Measurements from ENCODE around the gene AARS1. TPM values are rescaled to one million over a fixed set of nuclear protein-coding genes. Genes with fewer than 3 reads are reported as not detected.
A peak's percentile ranks its signal among the peaks of the same experiment; 100 is the strongest.
"Not testable (repeated sequence)": the region's sequence is repeated elsewhere in the genome, so short reads cannot be mapped to it uniquely, and the experiment has no call there.

Gene AARS1
- polyA plus RNA-seq = 37.6 TPM

DNA sequence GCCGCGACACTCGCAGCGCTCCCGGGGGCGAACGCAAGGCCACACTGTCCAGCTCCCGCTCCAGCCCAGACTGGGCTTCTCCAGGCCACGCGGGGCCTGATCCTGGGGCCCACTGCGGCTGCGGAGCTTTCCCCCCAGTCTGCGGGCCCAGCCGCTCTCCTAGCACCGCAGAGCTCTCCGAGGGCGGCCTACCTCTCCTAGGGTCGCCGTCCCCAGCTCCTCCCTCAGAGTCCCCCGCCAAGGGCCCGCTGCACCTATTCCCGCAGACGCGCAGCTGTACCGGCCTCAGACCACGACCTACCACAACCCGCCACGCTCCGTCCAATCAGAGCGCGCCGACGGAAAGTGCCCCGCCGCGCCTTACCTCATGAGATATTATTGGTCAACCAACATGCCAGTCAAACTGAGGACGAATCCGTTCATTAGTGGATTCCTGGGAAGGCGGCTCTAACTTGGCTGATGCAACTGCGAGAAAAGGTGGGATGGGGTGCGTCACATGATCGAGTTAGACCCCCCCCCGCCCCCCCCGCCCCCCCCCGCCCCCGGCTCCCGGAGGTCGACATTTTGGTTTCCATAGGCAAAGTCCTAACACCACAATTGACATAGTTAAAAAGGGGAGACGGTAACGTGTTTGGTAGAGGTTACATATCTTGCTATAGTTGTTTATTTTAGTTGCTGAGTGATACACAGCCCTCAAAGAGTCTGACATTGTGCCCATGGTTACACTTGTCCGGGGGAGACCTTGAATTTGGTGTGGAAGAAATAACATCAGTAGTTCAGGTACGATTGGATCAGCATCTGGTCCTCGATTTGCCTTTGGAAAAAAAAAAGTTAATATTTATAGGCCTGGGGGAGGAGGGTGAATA lies at the start of gene AARS1:
AARS1 (minus strand) TSS at position 278 of the 866 bp plus-strand sequence. CDS start 6,743 bp downstream, outside the sequence.
- Mint-ChIP-seq H3K27ac (peak within 1 kb of the TSS; percentile 82 to 99 (median 90)), H3K36me3 (no peaks in the 10 kb centered on the region), H3K9me3 (no peaks in the 10 kb centered on the region), H3K4me1 (peaks cover 5 to 11% (median 11%) of the 10 kb centered on the region in 3 donors), H3K4me3 (peak within 1 kb of the TSS; percentile 88 to 100 (median 97)), H3K27me3 (no peaks in the 10 kb centered on the region)

DNA sequence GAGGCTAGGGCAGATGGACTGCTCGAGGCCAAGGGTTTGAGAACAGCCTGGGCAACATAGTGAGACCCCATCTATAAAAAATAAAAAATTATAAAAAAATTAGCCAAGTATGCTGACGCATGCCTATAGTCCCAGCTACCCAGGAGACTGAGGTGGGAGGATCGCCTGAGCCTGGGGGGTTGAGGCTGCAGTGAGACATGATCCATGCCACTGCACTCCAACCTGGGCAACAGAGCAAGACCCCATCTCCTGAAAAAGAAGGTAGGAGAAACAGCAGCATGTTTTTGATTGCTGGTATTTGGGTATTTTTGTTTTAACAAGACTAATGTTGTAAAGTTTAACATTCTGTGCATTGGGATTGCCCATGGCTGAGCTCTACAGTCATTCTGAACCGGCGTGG lies 48.5 kb upstream of the AARS1 start:
- Mint-ChIP-seq H3K27ac (no peak overlapping the region), H3K9me3 (no peaks in the 10 kb centered on the region), H3K4me3 (no peak overlapping the region), H3K4me1 (peaks cover 0 to 3% (median 0%) of the 10 kb centered on the region in 3 donors), H3K27me3 (no peaks in the 10 kb centered on the region), H3K36me3 (peaks cover 1% of the 10 kb centered on the region)

DNA sequence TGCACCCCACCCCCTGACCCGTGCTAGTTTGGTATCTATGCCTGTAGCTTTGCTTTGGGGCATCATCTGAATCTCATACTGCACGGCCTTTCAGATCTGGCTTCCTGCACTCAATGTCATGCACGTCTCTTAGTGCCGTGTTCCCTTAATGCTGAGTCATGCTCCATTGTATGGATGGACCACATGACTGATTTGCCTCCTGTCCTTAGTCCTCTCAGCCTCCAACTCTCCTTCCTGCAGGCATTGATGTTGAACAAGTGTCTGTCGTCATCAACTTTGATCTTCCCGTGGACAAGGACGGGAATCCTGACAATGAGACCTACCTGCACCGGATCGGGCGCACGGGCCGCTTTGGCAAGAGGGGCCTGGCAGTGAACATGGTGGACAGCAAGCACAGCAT lies 43.4 kb upstream of the AARS1 start:
- H3K27me3 Mint-ChIP-seq, H3K4me1 Mint-ChIP-seq, H3K36me3 Mint-ChIP-seq, H3K4me3 Mint-ChIP-seq, H3K9me3 Mint-ChIP-seq: not testable (repeated sequence)
- H3K27ac Mint-ChIP-seq = peak overlapping the region in 1 of 3 donors; percentile 50

DNA sequence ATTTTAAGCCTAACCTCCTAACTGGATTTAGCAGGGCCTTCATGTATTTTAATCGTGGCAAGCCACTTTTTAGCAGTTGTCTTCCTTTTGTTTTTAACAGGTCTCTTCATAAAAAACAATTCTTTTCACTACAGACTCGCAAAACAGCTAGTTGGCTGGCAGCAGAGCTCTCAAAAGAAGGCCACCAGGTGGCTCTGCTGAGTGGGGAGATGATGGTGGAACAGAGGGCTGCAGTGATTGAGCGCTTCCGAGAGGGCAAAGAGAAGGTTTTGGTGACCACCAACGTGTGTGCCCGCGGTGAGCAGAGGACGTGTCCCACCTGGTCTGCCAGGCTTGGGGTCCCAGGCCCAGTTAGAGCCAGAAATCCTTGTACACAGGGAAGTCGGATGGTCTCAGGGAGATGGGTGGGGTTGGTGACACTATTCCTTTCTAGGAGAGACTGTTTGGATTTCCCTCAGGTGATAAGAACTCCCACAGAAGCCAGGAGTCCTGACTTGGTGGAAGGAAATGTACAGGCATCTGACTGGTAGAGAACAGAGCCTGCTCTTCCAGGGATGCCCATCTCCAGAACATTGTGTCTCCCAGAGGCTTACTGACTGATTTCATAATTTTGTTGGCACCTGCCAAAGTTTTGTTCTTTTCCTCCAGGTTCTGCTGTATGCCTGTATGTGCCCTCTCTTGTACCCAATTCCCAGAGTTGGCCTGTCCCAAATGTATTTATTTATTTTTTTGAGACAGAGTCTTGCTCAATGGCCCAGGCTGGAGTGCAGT lies 42.5 kb upstream of the AARS1 start:
- Mint-ChIP-seq H3K27ac (peak overlapping the region in 1 of 3 donors; percentile 45), H3K9me3 (no peaks in the 10 kb centered on the region), H3K27me3 (no peaks in the 10 kb centered on the region), H3K36me3 (peaks cover 3% of the 10 kb centered on the region), H3K4me3 (no peak overlapping the region), H3K4me1 (peaks cover 0 to 3% (median 0%) of the 10 kb centered on the region in 3 donors)

DNA sequence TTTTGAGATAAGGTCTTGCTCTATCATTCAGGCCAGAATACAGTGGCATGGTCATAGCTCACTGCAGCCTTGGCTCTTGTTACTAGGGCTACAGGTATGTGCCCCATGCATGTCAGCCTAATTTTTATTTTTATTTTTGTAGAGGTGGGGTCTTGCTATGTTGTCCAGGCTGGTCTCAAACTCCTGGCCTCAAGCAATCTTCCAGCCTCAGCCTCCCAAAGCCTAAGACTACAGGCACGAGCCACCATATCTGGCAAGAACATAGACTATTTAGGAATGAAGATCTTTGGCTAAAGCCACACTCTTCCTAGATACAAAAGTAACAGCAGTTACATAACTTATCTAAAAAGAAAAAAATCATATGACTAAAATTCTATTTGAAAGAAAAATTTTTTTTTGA lies 41.8 kb upstream of the AARS1 start:
- no peak overlapping the region for H3K27ac Mint-ChIP-seq

DNA sequence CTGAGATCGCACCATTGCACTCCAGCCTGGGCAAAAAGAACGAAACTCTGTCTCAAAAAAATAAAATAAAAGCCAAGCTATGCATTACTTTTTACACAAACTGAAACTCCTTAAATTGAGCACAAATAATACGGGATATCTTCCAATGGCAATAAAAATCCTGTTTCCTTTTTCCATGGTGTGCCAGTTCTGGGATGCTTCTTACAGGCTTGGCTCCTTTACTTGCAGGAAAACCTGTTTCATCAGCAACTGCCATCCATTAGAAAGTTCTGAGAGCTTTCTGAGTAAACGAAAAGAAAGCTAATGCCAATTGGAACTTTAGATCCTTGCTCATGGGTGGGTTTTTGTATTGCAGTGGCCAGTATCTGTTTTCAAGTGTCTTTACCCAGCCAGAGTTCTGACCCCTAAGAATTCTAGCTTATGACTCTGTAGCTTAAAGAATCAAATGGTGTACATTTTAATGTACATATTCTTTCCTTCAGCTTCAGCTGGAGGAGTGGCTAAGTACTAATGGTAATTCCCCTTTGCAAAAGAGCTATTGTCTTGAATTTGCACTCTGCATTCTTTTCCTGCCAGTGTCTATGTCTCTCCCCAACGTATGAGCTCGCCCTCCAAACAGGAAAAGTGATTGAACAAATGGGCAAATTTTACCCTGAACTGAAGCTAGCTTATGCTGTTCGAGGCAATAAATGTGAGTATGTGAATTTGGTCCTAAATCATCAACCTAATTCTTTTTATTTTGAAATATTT lies 35.9 kb upstream of the AARS1 start:
- Mint-ChIP-seq H3K27me3 (no peaks in the 10 kb centered on the region), H3K9me3 (no peaks in the 10 kb centered on the region), H3K4me3 (no peak overlapping the region), H3K4me1 (no peaks in the 10 kb centered on the region), H3K27ac (no peak overlapping the region), H3K36me3 (peaks cover 1% of the 10 kb centered on the region)

More for the DNA sequence above, 41.8 kb upstream of the AARS1 start:
- H3K4me1 Mint-ChIP-seq = peaks cover 0 to 3% (median 0%) of the 10 kb centered on the region in 3 donors
- peaks cover 3% of the 10 kb centered on the region for H3K36me3 Mint-ChIP-seq
- H3K9me3 Mint-ChIP-seq = no peaks in the 10 kb centered on the region
- no peak overlapping the region for H3K4me3 Mint-ChIP-seq
- H3K27me3 Mint-ChIP-seq = no peaks in the 10 kb centered on the region

DNA sequence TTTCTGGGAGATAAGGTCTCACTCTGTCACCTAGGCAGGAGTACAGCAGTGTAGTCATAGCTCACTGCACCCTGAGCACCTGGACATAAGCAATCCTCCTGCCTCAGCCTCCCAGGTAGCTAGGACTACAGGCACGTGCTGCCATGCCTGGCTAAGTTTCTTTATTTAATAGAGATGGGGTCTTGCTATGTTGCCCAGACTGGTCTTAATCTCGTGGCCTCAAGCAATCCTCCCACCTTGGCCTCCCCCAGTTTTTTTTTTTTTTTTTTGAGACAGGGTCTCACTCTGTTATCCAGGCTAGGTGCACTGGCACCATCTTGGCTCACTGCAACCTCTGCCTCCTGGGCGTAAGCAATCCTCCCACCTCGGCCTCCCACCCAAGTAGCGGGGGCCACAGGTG lies 30.8 kb upstream of the AARS1 start:
- Mint-ChIP-seq H3K4me1 (no peaks in the 10 kb centered on the region), H3K4me3 (no peak overlapping the region), H3K9me3 (no peaks in the 10 kb centered on the region), H3K27ac (no peak overlapping the region), H3K27me3 (no peaks in the 10 kb centered on the region), H3K36me3 (peaks cover 5% of the 10 kb centered on the region)

DNA sequence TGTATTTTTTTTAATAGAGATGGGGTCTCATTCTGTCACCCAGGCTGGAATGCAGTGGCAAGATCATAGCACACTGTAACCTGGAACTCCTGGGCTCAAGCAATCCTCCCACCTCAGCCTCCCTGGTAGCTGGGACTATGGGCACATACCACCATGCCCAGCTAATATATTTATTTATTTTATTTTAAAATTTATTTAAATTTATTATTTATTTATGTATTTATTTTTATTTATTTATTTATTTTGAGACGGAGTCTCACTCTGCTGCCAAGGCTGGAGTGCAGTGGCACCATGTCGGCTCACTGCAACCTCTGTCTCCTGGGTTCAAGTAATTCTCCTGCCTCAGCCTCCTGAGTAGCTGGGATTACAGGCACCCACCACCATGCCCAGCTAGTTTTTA lies 18.4 kb upstream of the AARS1 start:
- not testable (repeated sequence) for H3K9me3 Mint-ChIP-seq, H3K36me3 Mint-ChIP-seq, H3K27me3 Mint-ChIP-seq, H3K27ac Mint-ChIP-seq, H3K4me3 Mint-ChIP-seq
- peaks cover 16 to 17% (median 16%) of the 10 kb centered on the region in 3 donors for H3K4me1 Mint-ChIP-seq

DNA sequence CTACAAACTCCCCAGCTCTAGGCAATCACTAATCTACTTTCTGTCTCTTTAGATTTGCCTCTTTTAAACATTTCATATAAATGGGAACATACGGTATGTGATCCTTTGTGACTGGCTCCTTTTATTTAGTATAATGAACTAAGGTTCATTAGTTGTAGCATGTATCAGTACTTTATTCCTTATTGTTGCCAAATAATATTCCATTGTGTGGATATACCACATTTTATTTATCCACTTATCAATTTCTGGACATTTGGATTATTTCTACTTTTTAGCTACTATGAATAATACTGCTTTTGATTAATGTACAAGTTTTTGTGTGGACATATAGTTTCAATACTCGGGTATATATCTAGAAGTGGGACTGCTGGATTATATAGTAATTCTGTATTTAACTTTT lies 17.6 kb upstream of the AARS1 start:
- H3K27ac Mint-ChIP-seq = peak overlapping the region in 1 of 3 donors; percentile 42
- peak overlapping the region in 1 of 4 donors; percentile 32 for H3K4me3 Mint-ChIP-seq
- peaks cover 16 to 22% (median 18%) of the 10 kb centered on the region in 3 donors for H3K4me1 Mint-ChIP-seq
- H3K27me3 Mint-ChIP-seq = no peaks in the 10 kb centered on the region
- H3K36me3 Mint-ChIP-seq = peaks cover 3% of the 10 kb centered on the region
- H3K9me3 Mint-ChIP-seq = no peaks in the 10 kb centered on the region

DNA sequence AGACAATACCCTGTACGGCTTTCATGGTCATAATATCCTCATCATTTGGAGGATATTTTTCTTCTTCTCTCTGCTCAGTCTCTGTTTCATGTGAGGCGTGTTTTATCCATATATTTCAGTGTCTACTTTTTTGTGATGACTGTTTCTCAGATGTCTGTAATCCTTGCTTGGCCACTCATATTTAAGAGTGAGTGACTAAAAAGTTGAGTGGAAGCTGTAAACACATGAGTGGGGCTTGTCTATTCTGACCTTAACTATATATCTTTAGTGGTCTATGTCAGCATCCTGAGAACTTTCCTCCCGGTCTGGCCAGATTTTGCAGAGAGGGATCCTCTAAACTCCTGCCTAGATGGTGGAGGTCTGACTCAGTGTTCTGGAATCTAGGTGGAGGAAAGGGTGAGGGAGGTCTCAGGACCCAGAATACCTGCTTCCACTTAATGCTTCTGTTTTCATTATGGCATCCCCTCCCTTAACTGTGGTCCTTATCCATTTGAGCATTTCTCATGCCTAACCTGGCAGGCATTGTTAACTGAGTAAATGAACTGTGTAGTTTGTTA lies 15.7 kb upstream of the AARS1 start:
- Mint-ChIP-seq H3K27ac (peak overlapping the region in 2 of 3 donors; percentile 13 to 54), H3K4me1 (peaks cover 23 to 32% (median 29%) of the 10 kb centered on the region in 3 donors), H3K36me3 (peaks cover 5% of the 10 kb centered on the region), H3K4me3 (peak overlapping the region; percentile 0 to 73 (median 37)), H3K9me3 (peaks cover 3 to 9% (median 3%) of the 10 kb centered on the region in 3 donors), H3K27me3 (no peaks in the 10 kb centered on the region)

DNA sequence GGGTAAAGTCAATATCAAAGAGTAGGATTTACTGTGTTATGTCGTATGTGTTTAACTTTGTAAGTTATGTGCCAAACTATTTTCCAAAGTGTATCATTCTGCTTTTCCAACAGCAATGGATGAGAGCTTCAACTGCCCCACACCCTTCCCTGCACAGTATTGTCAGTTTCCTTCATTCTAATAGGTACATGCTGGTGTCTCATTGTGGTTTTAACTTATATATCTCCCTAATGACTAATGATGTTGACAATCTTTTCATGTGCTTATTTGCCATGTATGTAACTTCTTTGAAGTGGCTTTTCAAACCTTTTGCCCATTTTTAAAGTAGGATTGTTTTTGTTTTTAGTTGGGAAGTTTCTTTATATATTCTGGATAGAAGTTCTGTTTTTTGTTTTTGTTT lies 13.4 kb upstream of the AARS1 start:
- peaks cover 3% of the 10 kb centered on the region for H3K36me3 Mint-ChIP-seq
- H3K9me3 Mint-ChIP-seq = peaks cover 3 to 9% (median 3%) of the 10 kb centered on the region in 3 donors
- H3K4me3 Mint-ChIP-seq = peak overlapping the region in 1 of 4 donors; percentile 18
- peaks cover 29 to 45% (median 38%) of the 10 kb centered on the region in 3 donors for H3K4me1 Mint-ChIP-seq
- peak overlapping the region in 2 of 3 donors; percentile 7 to 73 for H3K27ac Mint-ChIP-seq
- no peaks in the 10 kb centered on the region for H3K27me3 Mint-ChIP-seq

DNA sequence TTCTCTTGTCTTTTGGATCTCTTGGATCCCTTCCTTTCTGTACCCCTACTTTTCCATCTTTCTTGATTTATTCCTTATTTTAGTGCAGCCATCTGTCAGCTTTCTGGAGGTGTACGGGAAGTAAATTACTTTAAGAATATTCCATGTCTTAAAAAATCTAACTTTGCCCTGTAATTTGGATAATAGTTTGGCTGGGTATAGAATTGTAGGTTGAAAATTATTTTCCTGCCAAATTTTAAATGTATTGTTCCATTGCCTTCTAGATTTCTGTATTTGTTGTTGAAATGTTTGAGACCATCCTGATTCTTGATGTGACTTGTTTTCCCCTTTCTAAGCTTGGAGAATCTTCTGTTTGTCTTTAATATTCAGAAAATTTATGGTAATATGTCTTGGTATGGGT lies 11.8 kb upstream of the AARS1 start:
- peaks cover 29 to 38% (median 37%) of the 10 kb centered on the region in 3 donors for H3K4me1 Mint-ChIP-seq
- H3K27ac Mint-ChIP-seq = peak overlapping the region in 2 of 3 donors; percentile 86 to 99
- no peaks in the 10 kb centered on the region for H3K27me3 Mint-ChIP-seq
- H3K4me3 Mint-ChIP-seq = peak overlapping the region in 3 of 4 donors; percentile 94 to 98 (median 98)
- peaks cover 3% of the 10 kb centered on the region for H3K36me3 Mint-ChIP-seq
- peaks cover 3 to 9% (median 3%) of the 10 kb centered on the region in 3 donors for H3K9me3 Mint-ChIP-seq

DNA sequence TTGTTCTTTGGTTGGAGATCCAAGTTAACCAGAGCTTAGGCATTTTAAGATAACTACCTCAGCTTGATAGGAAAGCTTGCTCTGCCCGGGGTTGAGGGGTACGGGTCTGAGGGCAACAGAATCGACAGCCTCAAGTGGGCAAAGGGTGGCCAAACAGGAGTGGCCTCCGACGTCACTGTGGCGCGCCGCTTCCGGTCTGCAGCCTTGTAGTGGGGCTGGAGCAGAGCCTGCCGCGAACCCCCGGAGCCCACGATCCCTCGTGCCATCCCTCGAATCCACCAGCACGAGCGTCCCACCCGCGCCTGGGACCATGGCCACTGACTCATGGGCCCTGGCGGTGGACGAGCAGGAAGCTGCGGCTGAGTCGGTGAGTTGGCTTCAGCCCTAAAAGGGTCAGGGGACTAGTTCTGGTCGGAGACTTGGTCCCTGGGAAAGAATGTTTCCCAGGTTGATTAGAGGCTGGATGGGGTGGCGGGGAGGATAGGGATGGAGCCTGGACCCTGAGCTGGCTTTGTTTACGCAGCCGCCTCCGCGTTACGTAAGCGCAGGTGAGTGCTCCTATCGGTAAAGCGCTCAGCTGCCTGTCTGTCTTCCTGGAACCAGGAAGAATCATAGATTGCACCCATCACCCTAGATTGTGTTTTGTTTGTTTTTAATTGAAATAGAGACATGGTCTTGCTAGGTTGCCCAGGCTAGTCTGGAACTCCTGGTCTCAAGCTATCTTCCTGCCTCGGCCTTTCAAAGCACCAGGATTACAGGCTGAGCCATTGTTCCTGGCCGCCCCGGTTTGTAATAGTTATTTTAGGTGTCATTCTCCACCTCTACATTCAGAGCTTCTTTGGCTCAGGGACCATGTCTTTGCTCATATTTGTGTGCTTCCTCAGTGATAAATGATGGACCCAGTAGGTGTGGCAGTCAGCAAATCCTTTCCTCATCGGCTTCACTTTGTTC lies 10.0 kb upstream of the AARS1 start, which contains the start of gene DDX19B:
DDX19B (plus strand) TSS at position 199 of the 951 bp plus-strand sequence; CDS start at position 311, 112 bp downstream.
- Mint-ChIP-seq H3K36me3 (peaks cover 3% of the 10 kb centered on the region), H3K27me3 (no peaks in the 10 kb centered on the region), H3K4me1 (peaks cover 20 to 30% (median 28%) of the 10 kb centered on the region in 3 donors), H3K4me3 (peak within 1 kb of the TSS; percentile 94 to 98 (median 97)), H3K27ac (peak within 1 kb of the TSS; percentile 86 to 99 (median 99)), H3K9me3 (peaks cover 3 to 9% (median 3%) of the 10 kb centered on the region in 3 donors)
